HepG2 (cell line): ENCODE results near the gene TOGARAM1. TPM values are rescaled to one million over a fixed set of nuclear protein-coding genes. Genes with fewer than 3 reads are reported as not detected.

ENCODE experiments used
- ATAC-seq: fragments of 200-7000 bp; cut with Tn5 transposase; 3 replicates; pipeline ENCODE4 v1.9.1; 2020; ENCODE audit warnings: mild to moderate bottlenecking, moderate library complexity
- BruUV-seq: library from RNA; stranded (reverse); fragments of 400-500 nt; replicated peaks from 2 replicates; lab custom pipeline; 2021; lab: Mats Ljungman, UMichigan
- CTCF ChIA-PET: fragments of 300-600 bp; formaldehyde crosslinking; extraction: SDS; loops from one replicate; lab custom pipeline; 2021; ENCODE audit warnings: low total read pairs, inconsistent platforms, low intra/inter-chr PET ratio; lab: Yijun Ruan, JAX
- POLR2A ChIA-PET: fragments of 350-600 bp; sonication (Branson Sonifier 250); formaldehyde crosslinking; loops from one replicate; lab custom pipeline; 2020; ENCODE audit warnings: antibody characterized with exemption, inconsistent platforms; lab: Yijun Ruan, JAX
- DNase-seq: peaks from one replicate; pipeline ENCODE4 v3.0.0-alpha.2; 2015; ENCODE audit warnings: low spot score
- FAIRE-seq: peaks from 3 replicates; lab custom pipeline; 2011; peaks lifted over from hg19 to GRCh38; lab: Jason Lieb, UNC
- H2AFZ ChIP-seq: one replicate; pipeline ENCODE4 v1.6.1; 2011; ENCODE audit warnings: low read length, inconsistent platforms
- H3K27ac ChIP-seq: fragments of 300-600 bp; 3 replicates; pipeline ENCODE4 v1.8.0; 2011; ENCODE audit warnings: mixed run types, mild to moderate bottlenecking, mixed read lengths, low read length, inconsistent platforms; ENCODE audit not compliant: insufficient read depth; ENCODE audit errors: extremely low read length
- H3K27me3 ChIP-seq, 2 experiments: fragments of 200-600 bp in 1 of 2; 2 replicates in 1 of 2; 3 replicates in 1 of 2; pipeline versions ENCODE4 v1.6.0 to v1.8.0; 2011; ENCODE audit warnings: low read length in 2 of 2, mild to moderate bottlenecking in 2 of 2, moderate library complexity in 2 of 2, inconsistent platforms in 1 of 2; ENCODE audit not compliant: insufficient read depth in 2 of 2, control insufficient read depth in 1 of 2
- H3K36me3 ChIP-seq, 2 experiments: fragments of 200-600 bp in 1 of 2; replicated peaks in 1 of 2; 2 replicates in 1 of 2; 3 replicates in 1 of 2; pipeline versions ENCODE4 v1.5.1 to v1.8.0; 2011; ENCODE audit warnings: low read length in 2 of 2, inconsistent platforms in 1 of 2; ENCODE audit not compliant: insufficient read depth in 2 of 2, control insufficient read depth in 1 of 2
- H3K4me1 ChIP-seq: 2 replicates; pipeline ENCODE4 v1.5.1; 2012; ENCODE audit warnings: low read length, inconsistent platforms; ENCODE audit not compliant: insufficient read depth
- H3K4me2 ChIP-seq: 2 replicates; pipeline ENCODE4 v1.6.0; 2011; ENCODE audit warnings: low read depth, low read length, inconsistent platforms
- H3K4me3 ChIP-seq, 3 experiments: fragments of 200-600 bp in 1 of 3; sonication (generic), shearing (Covaris generic) in 1 of 3; replicated peaks in 1 of 3; 2 replicates each; pipeline ENCODE4 v1.5.1; 2011 to 2016; ENCODE audit warnings: low read length in 3 of 3, inconsistent platforms in 2 of 3, low read depth in 2 of 3, mild to moderate bottlenecking in 2 of 3, control low read depth in 1 of 3, mixed read lengths in 1 of 3; ENCODE audit not compliant: insufficient read depth in 1 of 3
- H3K79me2 ChIP-seq: one replicate; pipeline ENCODE4 v1.6.1; 2011; ENCODE audit warnings: low read length, inconsistent platforms; ENCODE audit not compliant: insufficient read depth
- H3K9ac ChIP-seq: 2 replicates; pipeline ENCODE4 v1.6.0; 2011; ENCODE audit warnings: mild to moderate bottlenecking, low read depth, low read length, inconsistent platforms; ENCODE audit not compliant: insufficient read depth
- H3K9me3 ChIP-seq: 2 replicates; pipeline ENCODE4 v1.5.1; 2012; ENCODE audit warnings: mild to moderate bottlenecking, low read length
- H4K20me1 ChIP-seq: 2 replicates; pipeline ENCODE4 v1.6.0; 2011; ENCODE audit warnings: inconsistent platforms, mild to moderate bottlenecking, low read length, moderate library complexity; ENCODE audit not compliant: insufficient read depth
- FOXA1 ChIP-seq, 2 experiments: fragments of 450-650 bp in 1 of 2; sonication (generic) in 1 of 2; formaldehyde crosslinking in 1 of 2; IDR thresholded peaks; 2 replicates each; pipeline versions ENCODE4 v1.4.0 to v1.6.1; 2016 to 2020; ENCODE audit warnings: missing genetic modification reagents in 1 of 2
- GFI1 ChIP-seq: sonication (generic); formaldehyde crosslinking; IDR thresholded peaks from 2 replicates; pipeline ENCODE4 v1.5.0; 2020; ENCODE audit warnings: missing genetic modification reagents, mild to moderate bottlenecking, borderline replicate concordance
- PHF20 ChIP-seq: sonication (generic); formaldehyde crosslinking; IDR thresholded peaks from 2 replicates; pipeline ENCODE4 v1.5.0; 2020; ENCODE audit warnings: mild to moderate bottlenecking, missing genetic modification reagents
- ZNF121 ChIP-seq: sonication (generic); formaldehyde crosslinking; IDR thresholded peaks from 2 replicates; pipeline ENCODE4 v1.5.0; 2020; ENCODE audit warnings: mild to moderate bottlenecking, missing genetic modification reagents
- ZNF570 ChIP-seq: sonication (generic); formaldehyde crosslinking; IDR thresholded peaks from 2 replicates; pipeline ENCODE4 v1.4.0; 2020; ENCODE audit warnings: mild to moderate bottlenecking, missing genetic modification reagents, borderline replicate concordance
- ZSCAN31 ChIP-seq: sonication (generic); formaldehyde crosslinking; IDR thresholded peaks from 2 replicates; pipeline ENCODE4 v1.5.0; 2020; ENCODE audit warnings: low read depth, mild to moderate bottlenecking, missing genetic modification reagents
- WGBS: methylation state at CpG from one replicate; pipeline ENCODE4 v1.1.6; 2017; ENCODE audit warnings: low lambda C conversion rate; 5-methylcytosine and 5-hydroxymethylcytosine counted together
- in situ Hi-C: cut with HindIII; loops from 2 replicates; pipeline ENCODE4 v1.10.0; 2017; ENCODE audit warnings: low pct_unique_long_range_greater_than_20kb; ENCODE audit not compliant: extremely low pct_ligation_motif_present
- intact Hi-C: fragments of 100-400 bp; cut with micrococcal nuclease; formaldehyde crosslinking; loops from one replicate; pipeline ENCODE4 v1.10.0; 2022; ENCODE audit not compliant: unreplicated experiment
- polyA plus RNA-seq, 8 experiments: library from polyadenylated mRNA; depleted of rRNA in 3 of 8; stranded (reverse) in 7 of 8; unstranded in 1 of 8; fragments of >200 nt; fragmentation: Illumina TruSeq in 4 of 8; extraction: Trizol in 4 of 8; gene quantifications; 2 replicates each; pipeline versions ENCODE4 v1.2.1 to v1.2.3, GENCODE V29; 2011 to 2016; ENCODE audit warnings: low read depth in 4 of 8, missing spikeins in 1 of 8, mixed read lengths in 1 of 8; ENCODE audit not compliant: insufficient read depth in 1 of 8
- total RNA-seq, 5 experiments: library from RNA; depleted of rRNA; stranded (reverse); fragments of >200 nt; fragmentation: Illumina TruSeq; extraction: Trizol; gene quantifications; 2 replicates each; pipeline ENCODE4 v1.2.3, GENCODE V29; 2016; ENCODE audit warnings: low read depth in 1 of 5

Gene TOGARAM1
- total and polyA plus RNA-seq, 2 of the 13 experiments (the other 11 are each of a cell fraction or from before 2014, with no cell fraction given) = 5.6 to 9.8 TPM

DNA sequence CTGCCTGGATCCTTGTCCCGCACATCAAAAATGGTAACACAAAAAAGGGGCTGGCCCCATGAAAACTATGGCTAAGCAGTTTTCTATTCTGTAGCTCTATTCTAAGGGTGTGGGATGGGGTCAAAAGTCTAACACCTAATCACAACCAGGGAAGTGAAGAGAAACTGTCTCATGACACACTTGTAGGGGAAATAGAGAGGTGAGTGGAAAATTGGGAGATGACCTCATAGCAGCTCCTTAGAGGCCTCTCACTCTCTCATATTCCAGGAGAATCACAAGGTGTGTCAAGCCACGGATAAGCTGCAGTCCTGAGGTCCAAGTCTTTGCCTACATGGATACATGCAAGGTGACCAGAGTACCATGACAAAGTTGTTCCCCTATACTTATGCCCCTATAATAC, 10.9 kb upstream of the TOGARAM1 start:
- ChIA-PET CTCF (no interaction called here), POLR2A (no interaction called here)
- peaks cover 14% of the 10 kb centered on the region for H3K79me2 ChIP-seq
- TF ChIP-seq FOXA1 (IDR thresholded peaks at IDR 0.05) (no peak), FOXA1 (CRISPR knock-in tag; IDR thresholded peaks at IDR 0.05) (no peak), GFI1 (CRISPR knock-in tag) (no peak), PHF20 (no peak), ZSCAN31 (CRISPR knock-in tag) (no peak)
- H3K36me3 ChIP-seq = peaks cover 2 to 3% of the 10 kb centered on the region in 2 experiments; a peak in 2 of 5 replicates
- FAIRE-seq = no peak
- ATAC-seq = no peak
- H3K9me3 ChIP-seq = no peaks in the 10 kb centered on the region
- H3K9ac ChIP-seq = no peak overlapping the region
- no peak overlapping the region for H3K4me2 ChIP-seq
- H3K27me3 ChIP-seq = no peaks in the 10 kb centered on the region
- no peak overlapping the region for H3K4me3 ChIP-seq
- H3K4me1 ChIP-seq = 0 out of 2 replicates have a peak, but pooled peaks cover 8% of the 10 kb centered on the region
- H3K27ac ChIP-seq = no peak overlapping the region
- in situ Hi-C loops (no loop called here), intact Hi-C loops (no loop called here)
- WGBS = 95% methylated on average over 2 of the region's 2 CpGs
- no peaks in the 10 kb centered on the region for H4K20me1 ChIP-seq
- no peak overlapping the region for H2AFZ ChIP-seq
- no TSS peak for BruUV-seq
- DNase-seq = no peak

DNA sequence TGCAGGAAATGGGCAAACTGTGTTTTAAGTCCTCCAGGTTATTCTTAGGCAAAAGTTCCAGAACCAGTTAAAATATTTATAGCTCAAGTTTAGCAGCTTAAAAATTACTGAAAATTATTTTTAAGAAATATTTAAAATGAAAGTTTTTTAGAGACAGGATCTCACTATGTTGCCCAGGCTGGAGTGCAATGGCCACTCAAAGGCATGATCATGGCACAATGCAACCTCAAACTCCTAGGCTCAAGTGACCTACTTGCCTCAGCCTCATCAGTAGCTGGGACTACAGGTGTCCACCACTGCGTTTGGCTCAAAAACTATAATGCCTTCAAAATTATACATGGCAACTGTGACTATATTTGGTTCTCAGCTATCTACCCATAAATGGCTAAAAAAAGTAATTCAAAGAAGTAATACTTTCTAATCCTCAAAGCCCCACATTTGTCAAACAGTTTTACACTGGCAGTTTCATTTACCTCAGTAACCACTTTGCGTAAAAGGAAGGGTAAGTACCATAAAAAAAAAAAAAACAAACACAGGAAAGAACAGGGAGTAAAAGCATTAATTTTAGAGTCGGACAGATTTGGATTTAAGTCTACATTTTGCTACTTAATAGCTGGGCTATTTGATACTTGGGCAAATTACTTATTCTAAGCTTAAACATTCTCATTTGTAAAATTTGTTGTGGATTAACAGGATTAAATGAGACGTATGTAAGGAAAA, 9.4 kb upstream of the TOGARAM1 start:
- H3K27ac ChIP-seq = no peak overlapping the region
- ChIA-PET CTCF (no interaction called here), POLR2A (no interaction called here)
- no TSS peak for BruUV-seq
- H3K36me3 ChIP-seq = peaks cover 2 to 3% of the 10 kb centered on the region in 2 experiments; a peak in 1 of 5 replicates
- 0 out of 2 replicates have a peak, but pooled peaks cover 8% of the 10 kb centered on the region for H3K4me1 ChIP-seq
- peaks cover 28% of the 10 kb centered on the region for H3K79me2 ChIP-seq
- TF ChIP-seq ZNF570 (CRISPR knock-in tag) = no peak
- peak; percentile 21; the same call in 1 of the 2 replicates for TF ChIP-seq ZNF121 (CRISPR knock-in tag)
- H3K4me3 ChIP-seq = no peak overlapping the region
- H3K9ac ChIP-seq = no peak overlapping the region
- no peak overlapping the region for H2AFZ ChIP-seq
- no peaks in the 10 kb centered on the region for H4K20me1 ChIP-seq
- in situ Hi-C loops (no loop called here), intact Hi-C loops (no loop called here)
- ATAC-seq (no peak), FAIRE-seq (no peak), DNase-seq (no peak)
- H3K9me3 ChIP-seq = no peaks in the 10 kb centered on the region
- 94% methylated on average over 4 of the region's 4 CpGs for WGBS
- H3K27me3 ChIP-seq = no peaks in the 10 kb centered on the region
- no peak overlapping the region for H3K4me2 ChIP-seq
